Fibroblast of lung (primary cell): ENCODE data around the gene CARMIL3. TPM values are rescaled to one million over a fixed set of nuclear protein-coding genes. Genes with fewer than 3 reads are reported as not detected.

Experiments
- DNase-seq, 2 donors: peaks; one replicate each; pipeline versions ENCODE4 v3.0.0 to v3.0.0-alpha.2; 2010; ENCODE audit warnings: low read depth in 2 of 2
- H2AFZ ChIP-seq: 2 replicates; pipeline ENCODE4 v1.5.1; 2012; ENCODE audit warnings: low read length, control low read depth, inconsistent platforms
- H3K27ac ChIP-seq: 2 replicates; pipeline ENCODE4 v1.5.1; 2011; ENCODE audit warnings: low read length, control low read depth; ENCODE audit not compliant: insufficient read depth
- H3K27me3 ChIP-seq: 2 replicates; pipeline ENCODE4 v1.5.1; 2011; ENCODE audit warnings: mild to moderate bottlenecking, low read length; ENCODE audit not compliant: control insufficient read depth, insufficient read depth
- H3K36me3 ChIP-seq: 2 replicates; pipeline ENCODE4 v1.5.1; 2011; ENCODE audit warnings: low read length; ENCODE audit not compliant: control insufficient read depth, insufficient read depth
- H3K4me1 ChIP-seq: 2 replicates; pipeline ENCODE4 v1.5.1; 2011; ENCODE audit warnings: low read length; ENCODE audit not compliant: control insufficient read depth, insufficient read depth; ENCODE audit errors: extremely low read depth
- H3K4me2 ChIP-seq: 2 replicates; pipeline ENCODE4 v1.5.1; 2011; ENCODE audit warnings: low read length, control low read depth; ENCODE audit not compliant: insufficient read depth; ENCODE audit errors: extremely low read depth
- H3K4me3 ChIP-seq, 4 experiments: fragments of 200-600 bp in 1 of 4; sonication (generic) in 1 of 4; replicated peaks in 1 of 4; 2 replicates each; pipeline ENCODE4 v1.5.1; 2011 to 2016; ENCODE audit warnings: low read length in 4 of 4, low read depth in 3 of 4, mild to moderate bottlenecking in 3 of 4, control low read depth in 2 of 4, inconsistent platforms in 1 of 4, mixed read lengths in 1 of 4; ENCODE audit not compliant: insufficient read depth in 1 of 4; ENCODE audit errors: control extremely low read depth in 1 of 4
- H3K79me2 ChIP-seq: 2 replicates; pipeline ENCODE4 v1.5.1; 2012; ENCODE audit warnings: mild to moderate bottlenecking, low read length, inconsistent platforms; ENCODE audit not compliant: control insufficient read depth, insufficient read depth
- H3K9ac ChIP-seq: 2 replicates; pipeline ENCODE4 v1.5.1; 2011; ENCODE audit warnings: mild to moderate bottlenecking, low read length, control low read depth; ENCODE audit not compliant: insufficient read depth
- H3K9me3 ChIP-seq: 2 replicates; pipeline ENCODE4 v1.5.1; 2012; ENCODE audit warnings: low read depth, low read length; ENCODE audit not compliant: control insufficient read depth, insufficient read depth
- H4K20me1 ChIP-seq: 2 replicates; pipeline ENCODE4 v1.5.1; 2011; ENCODE audit warnings: low read length; ENCODE audit not compliant: control insufficient read depth, insufficient read depth; ENCODE audit errors: extremely low read depth
- EZH2 ChIP-seq: IDR thresholded peaks from 2 replicates; pipeline ENCODE4 v1.5.1; 2012; ENCODE audit warnings: low read length, control low read depth, mild to moderate bottlenecking; ENCODE audit errors: missing control alignments
- polyA plus RNA-seq, 2 donors: library from polyadenylated mRNA; depleted of rRNA in 1 of 2; stranded (reverse) in 1 of 2; unstranded in 1 of 2; fragments of >200 nt; gene quantifications; 2 replicates each; pipeline ENCODE4 v1.2.1, GENCODE V29; 2011 to 2012; ENCODE audit warnings: missing spikeins in 1 of 2
- total RNA-seq: library from RNA; depleted of rRNA; stranded (reverse); fragments of >200 nt; gene quantifications from 2 replicates; pipeline ENCODE4 v1.2.1, GENCODE V29; 2014
- TF ChIP-seq, protein P1 (sequence below), 2 donors: IDR thresholded peaks in 1 of 2; conservative IDR thresholded peaks in 1 of 2; 1 replicate in 1 of 2; 2 replicates in 1 of 2; pipeline ENCODE4 v1.5.1; 2011 to 2012; ENCODE audit warnings: low read length in 2 of 2, control low read depth in 1 of 2, inconsistent platforms in 1 of 2, low read depth in 1 of 2, mild to moderate bottlenecking in 1 of 2

CARMIL3 gene
- total and polyA plus RNA-seq, 2 donors (not counting 1 experiment from before 2014, with no cell fraction given), result 0.17 TPM; not detected in 1

DNA sequence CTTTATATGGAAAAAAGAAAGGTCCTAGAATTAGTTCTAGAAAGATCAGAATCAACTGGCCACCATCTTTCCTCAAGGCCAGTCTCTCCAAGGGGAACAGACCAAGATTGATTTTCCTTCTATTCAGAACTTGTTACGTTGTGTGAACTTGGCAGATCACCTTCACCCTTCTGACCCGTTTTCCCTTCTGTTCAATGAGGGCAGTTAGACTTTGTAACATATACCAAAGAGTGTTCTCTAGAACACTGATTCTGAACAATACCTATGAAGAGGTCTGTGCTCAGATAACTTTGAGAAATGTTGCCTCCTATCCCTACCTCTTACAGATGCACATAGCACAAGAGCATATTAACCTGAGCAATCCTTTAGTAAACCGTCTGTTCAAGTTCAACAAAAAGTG is 31.7 kb downstream of the CARMIL3 start:
- no peak overlapping the region for H3K9ac ChIP-seq

DNA sequence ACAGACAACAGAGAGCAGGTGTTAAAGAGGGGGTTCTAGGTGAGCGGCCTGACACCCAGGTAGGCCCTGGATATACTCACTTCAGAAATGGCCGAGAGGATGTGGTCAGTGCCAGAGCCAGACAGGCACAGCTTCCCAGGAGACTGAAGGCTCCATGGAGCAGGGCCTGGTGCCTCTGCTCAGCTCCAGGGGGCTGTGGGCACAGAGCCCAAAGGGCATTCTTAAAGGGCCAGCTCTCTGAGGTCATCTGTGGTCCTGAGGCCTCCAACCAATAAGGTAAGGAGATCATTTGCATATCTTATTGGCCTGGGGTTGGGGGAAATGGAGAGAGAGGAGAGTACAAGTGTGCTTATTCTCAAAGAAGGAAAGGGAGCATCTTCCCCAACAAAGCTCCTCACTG is 32.6 kb downstream of the CARMIL3 start:
- Histone ChIP-seq H3K27me3 (peaks cover 26% of the 10 kb centered on the region), H3K9ac (no peak overlapping the region), H3K4me3 (no peak overlapping the region), H4K20me1 (no peaks in the 10 kb centered on the region), H3K27ac (no peak overlapping the region), H2AFZ (no peak overlapping the region), H3K79me2 (no peaks in the 10 kb centered on the region), H3K4me1 (peaks cover 3% of the 10 kb centered on the region), H3K9me3 (no peaks in the 10 kb centered on the region), H3K36me3 (no peaks in the 10 kb centered on the region), H3K4me2 (no peak overlapping the region)
- DNase-seq, result no peak
- TF ChIP-seq, protein P1, sequence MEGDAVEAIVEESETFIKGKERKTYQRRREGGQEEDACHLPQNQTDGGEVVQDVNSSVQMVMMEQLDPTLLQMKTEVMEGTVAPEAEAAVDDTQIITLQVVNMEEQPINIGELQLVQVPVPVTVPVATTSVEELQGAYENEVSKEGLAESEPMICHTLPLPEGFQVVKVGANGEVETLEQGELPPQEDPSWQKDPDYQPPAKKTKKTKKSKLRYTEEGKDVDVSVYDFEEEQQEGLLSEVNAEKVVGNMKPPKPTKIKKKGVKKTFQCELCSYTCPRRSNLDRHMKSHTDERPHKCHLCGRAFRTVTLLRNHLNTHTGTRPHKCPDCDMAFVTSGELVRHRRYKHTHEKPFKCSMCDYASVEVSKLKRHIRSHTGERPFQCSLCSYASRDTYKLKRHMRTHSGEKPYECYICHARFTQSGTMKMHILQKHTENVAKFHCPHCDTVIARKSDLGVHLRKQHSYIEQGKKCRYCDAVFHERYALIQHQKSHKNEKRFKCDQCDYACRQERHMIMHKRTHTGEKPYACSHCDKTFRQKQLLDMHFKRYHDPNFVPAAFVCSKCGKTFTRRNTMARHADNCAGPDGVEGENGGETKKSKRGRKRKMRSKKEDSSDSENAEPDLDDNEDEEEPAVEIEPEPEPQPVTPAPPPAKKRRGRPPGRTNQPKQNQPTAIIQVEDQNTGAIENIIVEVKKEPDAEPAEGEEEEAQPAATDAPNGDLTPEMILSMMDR (conservative IDR thresholded peaks at IDR 0.05 in 1 of 2, IDR thresholded peaks at IDR 0.05 in 1 of 2; ENCODE audit: low read depth in 1 of 2, low read length in 2 of 2), result no peak
- TF ChIP-seq EZH2, result no peak

More for the DNA sequence above, 31.7 kb downstream of the CARMIL3 start:
- no peaks in the 10 kb centered on the region for H3K79me2 ChIP-seq
- H3K9me3 ChIP-seq, result no peaks in the 10 kb centered on the region
- H3K27ac ChIP-seq, result no peak overlapping the region
- no peak for DNase-seq
- no peak overlapping the region for H2AFZ ChIP-seq
- peaks cover 26% of the 10 kb centered on the region for H3K27me3 ChIP-seq
- peaks cover 3% of the 10 kb centered on the region for H3K4me1 ChIP-seq
- no peaks in the 10 kb centered on the region for H3K36me3 ChIP-seq
- no peak overlapping the region for H3K4me3 ChIP-seq
- H3K4me2 ChIP-seq, result no peak overlapping the region
- TF ChIP-seq, protein P1 (conservative IDR thresholded peaks at IDR 0.05 in 1 of 2, IDR thresholded peaks at IDR 0.05 in 1 of 2; ENCODE audit: low read depth in 1 of 2, low read length in 2 of 2), result no peak
- TF ChIP-seq EZH2, result no peak
- H4K20me1 ChIP-seq, result no peaks in the 10 kb centered on the region

DNA sequence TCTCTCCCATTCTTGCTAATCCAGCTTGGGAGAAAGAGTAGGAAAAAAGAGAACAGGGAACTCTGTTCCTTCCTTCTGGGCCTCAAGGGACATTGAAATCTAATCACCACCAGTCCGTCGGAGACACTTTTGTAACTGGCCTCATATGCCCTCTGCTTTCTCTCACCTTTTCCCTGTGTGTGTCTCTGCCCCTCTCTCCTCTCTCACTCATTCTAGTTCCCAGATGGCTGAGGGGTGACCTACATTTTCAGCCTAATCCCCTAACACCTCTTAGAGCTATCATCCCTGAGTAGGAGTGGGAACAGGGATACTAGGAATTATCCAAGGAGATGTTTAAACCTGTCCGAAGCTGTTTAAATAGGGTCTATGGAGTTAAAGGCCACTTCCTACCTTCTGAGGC is 33.4 kb downstream of the CARMIL3 start:
- TF ChIP-seq EZH2, result no peak
- TF ChIP-seq, protein P1 (conservative IDR thresholded peaks at IDR 0.05 in 1 of 2, IDR thresholded peaks at IDR 0.05 in 1 of 2; ENCODE audit: low read depth in 1 of 2, low read length in 2 of 2), result no peak
- Histone ChIP-seq H3K36me3 (no peaks in the 10 kb centered on the region), H3K27ac (no peak overlapping the region), H2AFZ (no peak overlapping the region), H3K79me2 (no peaks in the 10 kb centered on the region), H3K4me1 (peaks cover 3% of the 10 kb centered on the region), H3K4me3 (no peak overlapping the region), H3K9me3 (no peaks in the 10 kb centered on the region), H3K27me3 (peaks cover 22% of the 10 kb centered on the region), H3K9ac (no peak overlapping the region), H4K20me1 (no peaks in the 10 kb centered on the region), H3K4me2 (no peak overlapping the region)
- DNase-seq, result no peak
